Measurements from ENCODE around the gene GRIK1.

DNA sequence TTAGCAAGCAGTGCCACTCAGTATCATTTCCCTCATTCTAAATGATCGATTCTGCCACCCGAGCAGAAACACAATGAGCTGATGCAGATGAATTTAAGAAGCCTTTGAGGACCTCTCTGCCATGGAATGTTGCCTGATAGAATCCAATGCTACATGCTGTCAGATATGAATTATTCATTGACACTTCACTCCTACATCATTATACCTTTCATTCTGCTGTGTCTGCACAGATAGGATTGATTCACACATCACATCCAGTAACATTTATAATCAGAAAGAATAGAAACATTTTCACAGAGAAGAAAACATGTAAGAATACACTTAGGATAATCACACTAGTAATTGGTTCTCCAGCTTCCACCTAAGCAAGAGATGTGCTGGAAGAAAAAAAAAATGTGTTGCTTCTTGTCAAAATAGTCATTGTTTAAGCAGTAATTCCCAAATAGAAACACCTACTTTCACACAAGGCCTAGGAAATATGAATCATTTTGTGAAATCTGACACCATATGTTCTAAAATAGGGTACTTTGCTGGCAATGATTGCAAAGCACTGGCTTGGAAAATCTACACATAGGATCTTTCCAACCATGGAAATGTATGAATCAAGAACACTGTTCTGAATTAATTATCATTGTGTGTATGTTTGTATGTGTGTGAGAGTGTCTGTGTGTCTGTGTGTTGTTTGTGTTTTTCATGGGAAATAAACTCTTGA is 110.1 kb downstream of the GRIK1 start:
- TF ChIP-seq, protein P1, sequence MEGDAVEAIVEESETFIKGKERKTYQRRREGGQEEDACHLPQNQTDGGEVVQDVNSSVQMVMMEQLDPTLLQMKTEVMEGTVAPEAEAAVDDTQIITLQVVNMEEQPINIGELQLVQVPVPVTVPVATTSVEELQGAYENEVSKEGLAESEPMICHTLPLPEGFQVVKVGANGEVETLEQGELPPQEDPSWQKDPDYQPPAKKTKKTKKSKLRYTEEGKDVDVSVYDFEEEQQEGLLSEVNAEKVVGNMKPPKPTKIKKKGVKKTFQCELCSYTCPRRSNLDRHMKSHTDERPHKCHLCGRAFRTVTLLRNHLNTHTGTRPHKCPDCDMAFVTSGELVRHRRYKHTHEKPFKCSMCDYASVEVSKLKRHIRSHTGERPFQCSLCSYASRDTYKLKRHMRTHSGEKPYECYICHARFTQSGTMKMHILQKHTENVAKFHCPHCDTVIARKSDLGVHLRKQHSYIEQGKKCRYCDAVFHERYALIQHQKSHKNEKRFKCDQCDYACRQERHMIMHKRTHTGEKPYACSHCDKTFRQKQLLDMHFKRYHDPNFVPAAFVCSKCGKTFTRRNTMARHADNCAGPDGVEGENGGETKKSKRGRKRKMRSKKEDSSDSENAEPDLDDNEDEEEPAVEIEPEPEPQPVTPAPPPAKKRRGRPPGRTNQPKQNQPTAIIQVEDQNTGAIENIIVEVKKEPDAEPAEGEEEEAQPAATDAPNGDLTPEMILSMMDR (IDR thresholded peaks at IDR 0.05), result no peak
- no peak for TF ChIP-seq POLR2A (IDR thresholded peaks at IDR 0.05)
